H1 (cell line): ENCODE data around the gene TSPAN2. TPM values are rescaled to one million over a fixed set of nuclear protein-coding genes. Genes with fewer than 3 reads are reported as not detected.

Experiments
- CTCF ChIA-PET: fragments of 300-600 bp; sonication (Branson Sonifier 250); formaldehyde crosslinking; loops from one replicate; lab custom pipeline; 2021; ENCODE audit not compliant: partially characterized antibody; lab: Charles Lee
- POLR2A ChIA-PET: fragments of 300-600 bp; sonication (Branson Sonifier 250); formaldehyde crosslinking; loops from one replicate; lab custom pipeline; 2021; ENCODE audit warnings: inconsistent platforms; ENCODE audit not compliant: partially characterized antibody; lab: Charles Lee
- DNase-seq, 2 experiments: peaks; one replicate each; pipeline versions ENCODE4 v3.0.0 to v3.0.0-alpha.2; 2010 to 2022; ENCODE audit warnings: low spot score in 2 of 2, low read depth in 1 of 2, mixed read lengths in 1 of 2
- FAIRE-seq: peaks from 2 replicates; lab custom pipeline; 2011; peaks lifted over from hg19 to GRCh38; lab: Jason Lieb, UNC
- H2AFZ ChIP-seq: 2 replicates; pipeline ENCODE4 v1.8.1; 2012; ENCODE audit warnings: low read length, inconsistent platforms
- H2AK5ac ChIP-seq: 2 replicates; pipeline ENCODE4 v1.6.1; 2013; ENCODE audit warnings: low read depth, low read length
- H2BK120ac ChIP-seq: replicated peaks from 2 replicates; pipeline ENCODE3; 2013; ENCODE audit warnings: low read depth, low read length, inconsistent platforms
- H2BK12ac ChIP-seq: 2 replicates; pipeline ENCODE4 v1.6.1; 2013; ENCODE audit warnings: low read depth, low read length
- H2BK15ac ChIP-seq: 2 replicates; pipeline ENCODE4 v1.6.1; 2013; ENCODE audit warnings: low read length
- H2BK20ac ChIP-seq: 2 replicates; pipeline ENCODE4 v1.6.1; 2013; ENCODE audit warnings: low read length
- H2BK5ac ChIP-seq: 2 replicates; pipeline ENCODE4 v1.6.1; 2013; ENCODE audit warnings: low read depth, low read length
- H3K14ac ChIP-seq: 2 replicates; pipeline ENCODE4 v1.6.1; 2013; ENCODE audit warnings: inconsistent platforms; ENCODE audit not compliant: insufficient read length
- H3K18ac ChIP-seq: 2 replicates; pipeline ENCODE4 v1.6.1; 2013; ENCODE audit warnings: low read length; ENCODE audit errors: extremely low read depth
- H3K23ac ChIP-seq: 2 replicates; pipeline ENCODE4 v1.6.1; 2013; ENCODE audit warnings: inconsistent platforms; ENCODE audit not compliant: insufficient read length
- H3K23me2 ChIP-seq: 2 replicates; pipeline ENCODE4 v1.6.1; 2013; ENCODE audit warnings: low read depth, low read length
- H3K27ac ChIP-seq: 2 replicates; pipeline ENCODE4 v1.6.1; 2011; ENCODE audit warnings: low read depth, low read length, inconsistent platforms
- H3K27me3 ChIP-seq, 4 experiments: replicated peaks in 1 of 4; 1 replicate in 1 of 4; 2 replicates in 3 of 4; pipeline versions ENCODE4 v1.6.1 to v1.8.1; 2011 to 2013; ENCODE audit warnings: low read length in 3 of 4, mild to moderate bottlenecking in 3 of 4, inconsistent platforms in 2 of 4, mixed read lengths in 2 of 4, moderate library complexity in 1 of 4; ENCODE audit not compliant: control insufficient read depth in 3 of 4, insufficient read depth in 3 of 4; ENCODE audit errors: extremely low read depth in 1 of 4
- H3K36me3 ChIP-seq, 4 experiments: 2 replicates each; pipeline versions ENCODE4 v1.6.1 to v1.8.1; 2011 to 2013; ENCODE audit warnings: mild to moderate bottlenecking in 4 of 4, low read length in 3 of 4, moderate library complexity in 2 of 4, control low read depth in 1 of 4, inconsistent platforms in 1 of 4; ENCODE audit not compliant: insufficient read depth in 4 of 4, control insufficient read depth in 2 of 4
- H3K4ac ChIP-seq: replicated peaks from 2 replicates; pipeline ENCODE3; 2013; ENCODE audit warnings: low read length, low read depth, mixed read lengths, inconsistent platforms; ENCODE audit not compliant: insufficient read length
- H3K4me1 ChIP-seq, 4 experiments: replicated peaks in 1 of 4; 1 replicate in 1 of 4; 2 replicates in 3 of 4; pipeline versions ENCODE4 v1.6.1 to v1.8.1; 2011 to 2013; ENCODE audit warnings: low read length in 3 of 4, inconsistent platforms in 2 of 4, mixed read lengths in 1 of 4; ENCODE audit not compliant: insufficient read depth in 4 of 4, control insufficient read depth in 3 of 4
- H3K4me2 ChIP-seq, 2 experiments: 2 replicates each; pipeline versions ENCODE4 v1.6.1 to v1.8.1; 2011 to 2013; ENCODE audit warnings: low read depth in 2 of 2, low read length in 2 of 2, control low read depth in 1 of 2, inconsistent platforms in 1 of 2, mild to moderate bottlenecking in 1 of 2; ENCODE audit not compliant: insufficient read depth in 1 of 2
- H3K4me3 ChIP-seq, 4 experiments: fragments of 200-600, 300-600 bp in 1 of 4; sonication (generic), shearing (Covaris generic), sonication (Bioruptor Twin) in 1 of 4; 2 replicates each; pipeline versions ENCODE4 v1.5.1 to v1.8.1; 2011 to 2016; ENCODE audit warnings: low read length in 4 of 4, low read depth in 3 of 4, control low read depth in 2 of 4, inconsistent platforms in 2 of 4, mild to moderate bottlenecking in 2 of 4, mixed read lengths in 1 of 4, moderate library complexity in 1 of 4; ENCODE audit not compliant: insufficient read depth in 2 of 4; ENCODE audit errors: extremely low read depth in 1 of 4
- H3K56ac ChIP-seq: replicated peaks from 2 replicates; pipeline ENCODE3; 2013; ENCODE audit warnings: low read depth, mild to moderate bottlenecking, mixed read lengths, low read length, inconsistent platforms; ENCODE audit not compliant: insufficient read length
- H3K79me1 ChIP-seq: 2 replicates; pipeline ENCODE4 v1.6.1; 2013; ENCODE audit warnings: low read depth, low read length, control low read depth
- H3K79me2 ChIP-seq, 2 experiments: 2 replicates each; pipeline versions ENCODE4 v1.6.1 to v1.8.1; 2012 to 2013; ENCODE audit warnings: low read length in 2 of 2, mild to moderate bottlenecking in 2 of 2, inconsistent platforms in 1 of 2; ENCODE audit not compliant: insufficient read depth in 2 of 2, control insufficient read depth in 1 of 2
- H3K9ac ChIP-seq, 4 experiments: replicated peaks in 1 of 4; 1 replicate in 1 of 4; 2 replicates in 3 of 4; pipeline versions ENCODE4 v1.6.1 to v1.8.1; 2011 to 2013; ENCODE audit warnings: low read depth in 3 of 4, low read length in 3 of 4, control low read depth in 2 of 4, mild to moderate bottlenecking in 2 of 4, moderate library complexity in 2 of 4, inconsistent platforms in 1 of 4; ENCODE audit errors: extremely low read depth in 1 of 4
- H3K9me3 ChIP-seq, 2 experiments: 2 replicates each; pipeline versions ENCODE4 v1.6.1 to v1.8.1; 2012 to 2013; ENCODE audit warnings: mild to moderate bottlenecking in 2 of 2, moderate library complexity in 2 of 2, control low read depth in 1 of 2, inconsistent platforms in 1 of 2, low read depth in 1 of 2, low read length in 1 of 2, mixed read lengths in 1 of 2; ENCODE audit not compliant: insufficient read depth in 2 of 2
- H4K20me1 ChIP-seq, 2 experiments: replicated peaks in 1 of 2; 2 replicates each; pipeline versions ENCODE3 to v1.8.1; 2011 to 2013; ENCODE audit warnings: inconsistent platforms in 2 of 2, low read length in 2 of 2, mild to moderate bottlenecking in 1 of 2; ENCODE audit not compliant: insufficient read depth in 2 of 2, control insufficient read depth in 1 of 2
- H4K5ac ChIP-seq: 2 replicates; pipeline ENCODE4 v1.6.1; 2013; ENCODE audit warnings: low read length, low read depth, mixed read lengths, inconsistent platforms; ENCODE audit not compliant: insufficient read length
- H4K8ac ChIP-seq: 2 replicates; pipeline ENCODE4 v1.8.0; 2013; ENCODE audit warnings: mild to moderate bottlenecking, moderate library complexity, low read length, inconsistent platforms; ENCODE audit not compliant: insufficient read depth; ENCODE audit errors: extremely low read depth
- H4K91ac ChIP-seq: replicated peaks from 2 replicates; pipeline ENCODE3; 2013; ENCODE audit warnings: low read length, mixed read lengths, inconsistent platforms; ENCODE audit not compliant: insufficient read length
- ATF2 ChIP-seq: IDR thresholded peaks from 2 replicates; pipeline ENCODE4 v1.6.1; 2012; ENCODE audit warnings: low read length, inconsistent platforms
- CHD2 ChIP-seq: IDR thresholded peaks from 2 replicates; pipeline ENCODE4 v1.6.1; 2012; ENCODE audit warnings: low read length, improper control_type of control experiment
- FOSL1 ChIP-seq: IDR thresholded peaks from 2 replicates; pipeline ENCODE4 v1.6.1; 2011; ENCODE audit warnings: mild to moderate bottlenecking, low read depth, low read length, moderate library complexity; ENCODE audit not compliant: insufficient read depth
- KDM1A ChIP-seq: fragments of 200-600, 300-600 bp; sonication (generic); IDR thresholded peaks from 2 replicates; pipeline ENCODE4 v1.7.1; 2016; ENCODE audit warnings: mild to moderate bottlenecking, low read length, borderline replicate concordance
- NANOG ChIP-seq: IDR thresholded peaks from 2 replicates; pipeline ENCODE4 v1.6.1; 2011; ENCODE audit warnings: low read length, low read depth, mild to moderate bottlenecking, inconsistent platforms; ENCODE audit not compliant: insufficient read depth, poor library complexity, severe bottlenecking
- TAF1 ChIP-seq: IDR thresholded peaks from 2 replicates; pipeline ENCODE4 v1.6.1; 2011; ENCODE audit warnings: mild to moderate bottlenecking, low read depth, low read length
- WGBS, 2 experiments: shearing (Covaris generic) in 1 of 2; methylation state at CpG; one replicate each; pipeline versions ENCODE4 v1.1.6 to v1.1.7; 2013 to 2015; ENCODE audit warnings: low lambda C conversion rate in 2 of 2, mixed read lengths in 2 of 2, inconsistent platforms in 1 of 2, low coverage in 1 of 2, missing lambda C conversion rate in 1 of 2; ENCODE audit not compliant: insufficient replicate concordance in 2 of 2, insufficient coverage in 1 of 2, insufficient read length in 1 of 2; ENCODE audit errors: extremely low coverage in 1 of 2, missing lambda C conversion rate in 1 of 2; 5-methylcytosine and 5-hydroxymethylcytosine counted together
- polyA plus RNA-seq, 7 experiments: library from polyadenylated mRNA; depleted of rRNA in 3 of 7; stranded (reverse) in 5 of 7; unstranded in 2 of 7; fragments of >200 nt in 5 of 7; fragments of 200-250 nt in 2 of 7; gene quantifications; 1 replicate in 5 of 7; 2 replicates in 1 of 7; 4 replicates in 1 of 7; pipeline versions ENCODE4 v1.2.1 to v1.2.3, GENCODE V29; 2011 to 2013; ENCODE audit warnings: missing spikeins in 2 of 7, mixed read lengths in 2 of 7
- total RNA-seq: library from RNA; stranded (reverse); fragmentation: NEBNext Ultra II Directional; extraction: Animal tissue kit (Norgen Biotek cat#: 25700); gene quantifications from 2 replicates; pipeline ENCODE4 v1.2.1, GENCODE V29; 2021
- TF ChIP-seq, protein P1 (sequence below): IDR thresholded peaks from 2 replicates; pipeline ENCODE4 v1.6.1; 2012; ENCODE audit warnings: inconsistent platforms

Gene TSPAN2
- total and polyA plus RNA-seq, 2 of the 8 experiments (the other 6 are each of a cell fraction or from before 2014, with no cell fraction given) = 7.4 to 14.2 TPM

DNA sequence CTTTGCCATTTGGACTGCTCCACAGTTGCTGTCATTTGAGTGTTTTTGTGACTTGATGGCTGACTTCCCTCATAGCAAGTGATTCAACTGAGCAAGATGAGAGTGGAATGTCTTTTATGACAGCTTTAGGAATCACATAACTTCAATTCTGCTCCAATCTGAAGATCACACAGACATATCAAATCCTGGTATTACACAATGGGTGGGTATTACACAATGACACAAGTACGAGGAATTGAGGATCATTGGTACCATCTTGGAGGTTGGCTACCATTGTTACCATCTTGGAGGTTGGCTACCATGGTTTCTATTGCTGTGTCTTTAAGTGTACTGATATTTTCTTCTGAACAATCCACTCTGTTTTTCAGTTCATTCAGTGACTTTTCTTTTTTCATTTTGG lies 68.2 kb downstream of the TSPAN2 start:
- H3K79me2 ChIP-seq = no peaks in the 10 kb centered on the region
- no peak for TF ChIP-seq CHD2
- no peak for TF ChIP-seq ATF2
- no peak for TF ChIP-seq KDM1A
- no peak for TF ChIP-seq NANOG
- TF ChIP-seq, protein P1, sequence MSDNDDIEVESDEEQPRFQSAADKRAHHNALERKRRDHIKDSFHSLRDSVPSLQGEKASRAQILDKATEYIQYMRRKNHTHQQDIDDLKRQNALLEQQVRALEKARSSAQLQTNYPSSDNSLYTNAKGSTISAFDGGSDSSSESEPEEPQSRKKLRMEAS = no peak
- TF ChIP-seq TAF1 = no peak
- TF ChIP-seq FOSL1 = no peak

More for the DNA sequence above, 68.2 kb downstream of the TSPAN2 start:
- Histone ChIP-seq H3K23ac (no peak overlapping the region), H3K23me2 (no peaks in the 10 kb centered on the region), H3K4me2 (no peak overlapping the region), H3K79me1 (no peaks in the 10 kb centered on the region), H3K9ac (no peak overlapping the region), H2BK5ac (no peak overlapping the region), H3K27ac (no peak overlapping the region), H2AK5ac (no peak overlapping the region), H2AFZ (no peak overlapping the region), H3K4me1 (no peaks in the 10 kb centered on the region), H4K20me1 (no peaks in the 10 kb centered on the region), H3K4me3 (no peak overlapping the region), H3K14ac (no peak overlapping the region), H4K8ac (no peak overlapping the region), H4K91ac (no peak overlapping the region), H3K36me3 (no peaks in the 10 kb centered on the region), H3K9me3 (peaks cover 7 to 9% of the 10 kb centered on the region in 2 experiments; a peak in 3 of 4 replicates), H3K27me3 (no peaks in the 10 kb centered on the region), H3K56ac (no peak overlapping the region), H3K4ac (no peak overlapping the region), H4K5ac (no peak overlapping the region), H3K18ac (no peak overlapping the region), H2BK20ac (no peak overlapping the region), H2BK120ac (no peak overlapping the region), H2BK12ac (no peak overlapping the region), H2BK15ac (no peak overlapping the region)
- no peak for DNase-seq
- POLR2A ChIA-PET = no interaction called here
- FAIRE-seq = peak; percentile 32
- CTCF ChIA-PET = no interaction called here
- 100% methylated on average over 1 of the region's 1 CpG; no CpG with 5 or more reads in 1 of the 2 experiments for WGBS, 2 experiments
